Stomach (tissue), 9 donors: ENCODE results near the gene ALDH1A2. TPM values are rescaled to one million over a fixed set of nuclear protein-coding genes. Genes with fewer than 3 reads are reported as not detected.
A peak's percentile ranks its signal among the peaks of the same experiment; 100 is the strongest.

Experiments
- DNase-seq, 2 donors: peaks; one replicate each; pipeline versions ENCODE4 v3.0.0 to v3.0.0-alpha.2; 2013 to 2019
- H3K27ac ChIP-seq, 5 donors: fragments of 200-600 bp in 4 of 5; sonication (generic) in 4 of 5; one replicate each; pipeline ENCODE4 v1.5.1; 2013 to 2019; ENCODE audit warnings: mild to moderate bottlenecking in 1 of 5, moderate library complexity in 1 of 5
- H3K27me3 ChIP-seq, 3 donors: fragments of 200-600 bp; sonication (generic); one replicate each; pipeline ENCODE4 v1.5.1; 2017 to 2019; ENCODE audit warnings: mixed run types in 1 of 3
- H3K36me3 ChIP-seq, 4 donors: fragments of 200-600 bp; sonication (generic); 1 replicate in 3 of 4; 2 replicates in 1 of 4; pipeline ENCODE4 v1.5.1; 2016 to 2019
- H3K4me1 ChIP-seq, 4 donors: fragments of 200-600 bp; sonication (generic); one replicate each; pipeline ENCODE4 v1.5.1; 2016 to 2019
- H3K4me3 ChIP-seq, 4 donors: fragments of 200-600 bp; sonication (generic) in 3 of 4; one replicate each; pipeline ENCODE4 v1.5.1; 2016 to 2019; ENCODE audit warnings: mild to moderate bottlenecking in 1 of 4
- H3K9me3 ChIP-seq, 4 donors: fragments of 200-600 bp; sonication (generic); one replicate each; pipeline ENCODE4 v1.5.1; 2016 to 2019
- EP300 ChIP-seq: sonication (generic); formaldehyde crosslinking; IDR thresholded peaks from one replicate; pipeline ENCODE4 v1.6.1; 2017; ENCODE audit warnings: antibody characterized with exemption
- POLR2A ChIP-seq, 4 donors: fragments of 450-650 bp; IDR thresholded peaks; one replicate each; pipeline ENCODE4 v1.6.1; 2016; ENCODE audit warnings: antibody characterized with exemption in 4 of 4, control low read depth in 2 of 4, mild to moderate bottlenecking in 1 of 4, moderate library complexity in 1 of 4
- POLR2AphosphoS5 ChIP-seq, 3 donors: sonication (generic); formaldehyde crosslinking; IDR thresholded peaks; one replicate each; pipeline ENCODE4 v1.6.1; 2016; ENCODE audit warnings: antibody characterized with exemption in 3 of 3
- WGBS, 5 donors: extraction: QIAGEN DNeasy Blood & Tissue Kit in 3 of 5; methylation state at CpG; one replicate each; pipeline versions ENCODE4 v1.1.5 to v1.1.7; 2013 to 2018; 5-methylcytosine and 5-hydroxymethylcytosine counted together
- intact Hi-C: fragments of 100-400 bp; cut with DNase I; formaldehyde crosslinking; loops from one replicate; pipeline ENCODE4 v1.15.1; 2023; ENCODE audit warnings: low total_unique reads
- polyA plus RNA-seq, 3 donors: library from polyadenylated mRNA; stranded (reverse); fragments of 200-250 nt; gene quantifications; one replicate each; pipeline ENCODE4 v1.2.3, GENCODE V29; 2013
- total RNA-seq, 5 donors: library from RNA; depleted of rRNA; stranded (reverse); fragments of >200 nt; gene quantifications; one replicate each; pipeline versions ENCODE4 v1.1.0 to v1.2.3, GENCODE V29; 2014 to 2016
- TF ChIP-seq, protein P1 (sequence below), 7 experiments: fragments of 450-650 bp in 4 of 7; fragments of 200-600 bp in 3 of 7; sonication (generic) in 3 of 7; IDR thresholded peaks; one replicate each; pipeline ENCODE4 v1.5.1; 2016 to 2019; ENCODE audit warnings: antibody characterized with exemption in 7 of 7, control low read depth in 2 of 7, mild to moderate bottlenecking in 1 of 7
- donor health status: healthy with polysubstance abuse.
- donor health status: Bipolar disorder and iron deficiency.
- donor health status: healthy.

The ALDH1A2 gene
- total and polyA plus RNA-seq, 8 donors: 0.15 to 4.4 (median 1.1) TPM; not detected in 2

DNA sequence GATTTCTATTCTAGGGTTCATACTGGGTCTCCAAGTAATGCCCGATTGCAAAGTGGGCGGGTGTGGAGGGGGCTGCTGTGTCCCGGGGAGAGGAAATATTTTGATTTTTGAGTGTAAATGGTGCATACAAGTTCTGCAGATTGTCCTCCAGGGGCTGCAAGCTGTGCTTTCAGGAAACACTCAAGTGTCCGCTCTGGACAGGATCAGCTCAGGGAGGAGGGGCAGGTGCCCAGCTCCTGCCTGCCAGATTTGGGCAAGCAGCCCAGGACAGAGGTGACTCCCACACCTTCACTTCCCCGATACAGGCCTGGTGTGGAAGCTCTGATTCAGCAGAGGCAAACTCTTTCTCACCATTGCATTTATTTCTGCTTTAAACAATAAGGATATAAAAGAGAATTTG, 142.7 kb downstream of the ALDH1A2 start:
- TF ChIP-seq POLR2A (IDR thresholded peaks at IDR 0.05) (no peak), POLR2AphosphoS5 (IDR thresholded peaks at IDR 0.05) (peak in 2 of 3 donors; percentile 17 to 68), EP300 (no peak)
- TF ChIP-seq, protein P1, sequence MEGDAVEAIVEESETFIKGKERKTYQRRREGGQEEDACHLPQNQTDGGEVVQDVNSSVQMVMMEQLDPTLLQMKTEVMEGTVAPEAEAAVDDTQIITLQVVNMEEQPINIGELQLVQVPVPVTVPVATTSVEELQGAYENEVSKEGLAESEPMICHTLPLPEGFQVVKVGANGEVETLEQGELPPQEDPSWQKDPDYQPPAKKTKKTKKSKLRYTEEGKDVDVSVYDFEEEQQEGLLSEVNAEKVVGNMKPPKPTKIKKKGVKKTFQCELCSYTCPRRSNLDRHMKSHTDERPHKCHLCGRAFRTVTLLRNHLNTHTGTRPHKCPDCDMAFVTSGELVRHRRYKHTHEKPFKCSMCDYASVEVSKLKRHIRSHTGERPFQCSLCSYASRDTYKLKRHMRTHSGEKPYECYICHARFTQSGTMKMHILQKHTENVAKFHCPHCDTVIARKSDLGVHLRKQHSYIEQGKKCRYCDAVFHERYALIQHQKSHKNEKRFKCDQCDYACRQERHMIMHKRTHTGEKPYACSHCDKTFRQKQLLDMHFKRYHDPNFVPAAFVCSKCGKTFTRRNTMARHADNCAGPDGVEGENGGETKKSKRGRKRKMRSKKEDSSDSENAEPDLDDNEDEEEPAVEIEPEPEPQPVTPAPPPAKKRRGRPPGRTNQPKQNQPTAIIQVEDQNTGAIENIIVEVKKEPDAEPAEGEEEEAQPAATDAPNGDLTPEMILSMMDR (IDR thresholded peaks at IDR 0.05): peak in 2 of 7 experiments; percentile 5 to 12
- no peaks in the 10 kb centered on the region for H3K36me3 ChIP-seq
- peak overlapping the region in 4 of 5 donors; percentile 59 to 84 (median 74) for H3K27ac ChIP-seq
- DNase-seq: peak; percentile 69 to 90
- no peak overlapping the region for H3K4me3 ChIP-seq
- intact Hi-C loops: no loop called here
- 16 to 48% (median 19%) methylated on average over 5 of the region's 5 CpGs for WGBS, 5 donors
- no peaks in the 10 kb centered on the region for H3K27me3 ChIP-seq
- peaks cover 22 to 40% (median 29%) of the 10 kb centered on the region in 4 donors for H3K4me1 ChIP-seq
- H3K9me3 ChIP-seq: no peaks in the 10 kb centered on the region

DNA sequence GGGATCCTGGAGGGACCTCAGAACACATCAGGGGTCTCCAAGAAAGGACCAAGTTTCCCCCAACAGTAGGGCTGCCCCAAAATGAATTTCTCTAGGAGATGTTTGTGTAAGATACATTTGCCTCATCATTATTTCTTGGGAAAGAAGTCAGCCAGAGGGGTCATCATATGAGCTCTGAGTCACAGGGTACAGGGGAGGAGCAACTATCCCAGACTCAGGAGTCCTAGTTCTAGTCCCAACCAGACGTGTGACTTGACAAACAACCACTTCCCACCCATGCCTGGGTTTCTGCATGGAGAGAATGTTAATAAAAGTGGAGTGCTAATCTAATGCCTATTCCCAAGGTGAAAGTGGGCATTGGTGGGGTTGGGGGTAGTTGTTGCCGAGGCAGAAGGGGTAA, 144.1 kb downstream of the ALDH1A2 start:
- TF ChIP-seq, protein P1 (IDR thresholded peaks at IDR 0.05): no peak
- TF ChIP-seq EP300 (no peak), POLR2A (IDR thresholded peaks at IDR 0.05) (no peak), POLR2AphosphoS5 (IDR thresholded peaks at IDR 0.05) (no peak)
- no peaks in the 10 kb centered on the region for H3K9me3 ChIP-seq
- no peak overlapping the region for H3K4me3 ChIP-seq
- H3K4me1 ChIP-seq: peaks cover 22 to 40% (median 29%) of the 10 kb centered on the region in 4 donors
- intact Hi-C loops: no loop called here
- 71 to 83% (median 76%) methylated on average over 2 of the region's 2 CpGs for WGBS, 5 donors
- H3K27me3 ChIP-seq: no peaks in the 10 kb centered on the region
- DNase-seq: no peak
- H3K36me3 ChIP-seq: no peaks in the 10 kb centered on the region
- no peak overlapping the region for H3K27ac ChIP-seq

DNA sequence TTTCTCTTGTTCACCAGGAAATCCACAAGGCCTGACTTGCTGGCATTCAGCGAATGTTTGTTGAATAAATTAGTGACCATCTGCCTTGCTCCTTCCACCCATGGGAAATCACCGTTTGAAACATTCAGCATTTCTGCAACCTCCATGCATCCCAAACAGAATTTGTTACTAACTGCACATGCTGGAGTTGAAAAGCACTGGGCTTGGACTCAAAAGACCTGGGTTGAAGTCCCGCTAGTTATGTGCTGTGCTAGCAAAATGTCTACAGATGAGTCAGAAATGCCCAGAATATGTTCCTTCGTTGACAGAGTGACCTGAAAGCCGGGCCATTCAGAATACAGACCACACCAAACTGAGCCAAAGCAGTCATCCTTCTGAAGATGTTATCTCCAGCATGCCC, 144.6 kb downstream of the ALDH1A2 start:
- H3K4me1 ChIP-seq: peaks cover 22 to 40% (median 29%) of the 10 kb centered on the region in 4 donors
- peak overlapping the region in 1 of 5 donors; percentile 3 for H3K27ac ChIP-seq
- no peak overlapping the region for H3K4me3 ChIP-seq
- TF ChIP-seq POLR2AphosphoS5 (IDR thresholded peaks at IDR 0.05): no peak
- intact Hi-C loops: no loop called here
- H3K27me3 ChIP-seq: no peaks in the 10 kb centered on the region
- H3K9me3 ChIP-seq: no peaks in the 10 kb centered on the region
- no peaks in the 10 kb centered on the region for H3K36me3 ChIP-seq
- 55 to 77% (median 68%) methylated on average over 5 of the region's 5 CpGs for WGBS, 5 donors
- no peak for DNase-seq

DNA sequence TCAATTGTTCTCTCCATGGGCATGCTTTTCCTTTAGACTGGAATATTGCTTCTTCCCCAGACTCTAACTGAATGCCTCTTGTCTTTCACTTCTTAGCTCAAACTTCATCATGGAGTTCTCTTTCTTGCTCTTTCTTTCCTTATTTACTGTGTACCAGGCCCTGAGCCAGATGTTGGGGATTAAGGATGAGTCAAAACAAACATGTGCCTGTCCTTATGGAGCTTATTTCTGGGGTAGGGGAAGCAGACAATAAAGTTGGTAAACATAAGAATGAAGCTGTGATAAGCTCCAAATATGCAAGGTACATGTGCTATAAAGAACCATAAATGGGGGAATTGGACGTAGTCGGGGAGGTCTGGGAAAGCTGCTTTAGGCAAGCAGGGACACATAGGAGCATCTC, 145.8 kb downstream of the ALDH1A2 start:
- Histone ChIP-seq H3K27me3 (no peaks in the 10 kb centered on the region), H3K4me3 (no peak overlapping the region), H3K36me3 (no peaks in the 10 kb centered on the region), H3K4me1 (peaks cover 22 to 40% (median 29%) of the 10 kb centered on the region in 4 donors), H3K27ac (no peak overlapping the region), H3K9me3 (no peaks in the 10 kb centered on the region)
- DNase-seq: no peak
- TF ChIP-seq, protein P1 (IDR thresholded peaks at IDR 0.05): no peak
- no peak for TF ChIP-seq POLR2AphosphoS5 (IDR thresholded peaks at IDR 0.05)
- no peak for TF ChIP-seq EP300
- WGBS, 5 donors: 87 to 95% (median 94%) methylated on average over 2 of the region's 2 CpGs
- intact Hi-C loops: no loop called here

DNA sequence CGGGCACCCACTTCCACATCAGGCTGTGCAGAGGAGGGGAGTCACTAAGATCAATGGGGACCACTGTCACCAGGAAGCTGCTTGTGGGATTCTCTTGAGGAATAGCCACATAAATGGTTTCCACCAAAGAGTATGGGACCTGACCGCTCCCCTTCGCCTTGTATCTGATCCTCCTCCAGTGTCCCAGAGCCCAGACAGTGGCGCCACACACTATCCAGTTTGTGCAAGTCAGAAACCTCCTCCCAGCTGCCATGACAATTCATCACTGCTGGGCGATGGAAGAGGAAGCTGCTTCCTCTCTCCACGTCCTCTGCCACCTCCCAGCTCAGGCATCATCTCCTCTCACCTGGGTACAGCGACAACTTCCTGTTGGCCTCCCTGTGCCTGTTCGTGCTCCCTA, 147.5 kb downstream of the ALDH1A2 start:
- TF ChIP-seq POLR2A (IDR thresholded peaks at IDR 0.05) (no peak), POLR2AphosphoS5 (IDR thresholded peaks at IDR 0.05) (no peak), EP300 (no peak)
- TF ChIP-seq, protein P1 (IDR thresholded peaks at IDR 0.05): no peak
- Histone ChIP-seq H3K4me1 (peaks cover 12 to 26% (median 18%) of the 10 kb centered on the region in 4 donors), H3K27ac (no peak overlapping the region), H3K27me3 (no peaks in the 10 kb centered on the region), H3K9me3 (no peaks in the 10 kb centered on the region), H3K36me3 (no peaks in the 10 kb centered on the region), H3K4me3 (no peak overlapping the region)
- 76 to 87% (median 79%) methylated on average over 8 of the region's 8 CpGs for WGBS, 5 donors
- no peak for DNase-seq
- intact Hi-C loops: no loop called here
